Ascending aorta (tissue), 2 donors: Measurements from ENCODE around the gene MED27. TPM values are rescaled to one million over a fixed set of nuclear protein-coding genes. Genes with fewer than 3 reads are reported as not detected.

Experiments used
- DNase-seq, 2 donors: peaks; one replicate each; pipeline ENCODE4 v3.0.0-alpha.2; 2019; ENCODE audit warnings: low spot score in 2 of 2
- H3K27ac ChIP-seq, 2 donors: fragments of 200-600 bp; sonication (generic); one replicate each; pipeline ENCODE4 v1.5.1; 2016 to 2017; ENCODE audit warnings: mild to moderate bottlenecking in 1 of 2
- H3K27me3 ChIP-seq: fragments of 200-600 bp; sonication (generic); one replicate; pipeline ENCODE4 v1.5.1; 2017
- H3K36me3 ChIP-seq, 2 donors: fragments of 200-600 bp; sonication (generic); one replicate each; pipeline ENCODE4 v1.5.1; 2016
- H3K4me1 ChIP-seq, 2 donors: fragments of 200-600 bp; sonication (generic); one replicate each; pipeline ENCODE4 v1.5.1; 2016 to 2017; ENCODE audit warnings: mild to moderate bottlenecking in 1 of 2
- H3K4me3 ChIP-seq, 2 donors: fragments of 200-600 bp; sonication (generic); one replicate each; pipeline ENCODE4 v1.5.1; 2016 to 2017; ENCODE audit warnings: mild to moderate bottlenecking in 1 of 2
- H3K9me3 ChIP-seq, 2 donors: fragments of 200-600 bp; sonication (generic); one replicate each; pipeline ENCODE4 v1.5.1; 2016
- CTCF ChIP-seq, 3 experiments: fragments of 200-600 bp in 2 of 3; fragments of 450-650 bp in 1 of 3; sonication (generic) in 2 of 3; IDR thresholded peaks; one replicate each; pipeline ENCODE4 v1.5.1; 2016 to 2019; ENCODE audit warnings: antibody characterized with exemption in 3 of 3, mild to moderate bottlenecking in 1 of 3, moderate library complexity in 1 of 3
- intact Hi-C: fragments of 100-400 bp; cut with DNase I; formaldehyde crosslinking; loops from one replicate; pipeline ENCODE4 v1.15.1; 2023
- total RNA-seq: library from RNA; depleted of rRNA; stranded (reverse); fragments of >200 nt; gene quantifications from one replicate; pipeline ENCODE4 v1.1.0, GENCODE V29; 2016

MED27 gene
- total RNA-seq, 1 donor from 2014 or later, result 19.4 TPM

- TF ChIP-seq CTCF (IDR thresholded peaks at IDR 0.05), result no peak
- Histone ChIP-seq H3K4me3 (no peak overlapping the region), H3K4me1 (no peaks in the 10 kb centered on the region), H3K27ac (no peak overlapping the region), H3K27me3 (no peaks in the 10 kb centered on the region), H3K36me3 (peaks cover 0 to 16% of the 10 kb centered on the region in 2 donors), H3K9me3 (no peaks in the 10 kb centered on the region)
- intact Hi-C loops, result no loop called here
- no peak for DNase-seq
Measured at GRCh38 chr9:131936929-131937328, 142.7 kb downstream of the MED27 start.

- DNase-seq, result no peak
- intact Hi-C loops, result no loop called here
- H3K4me1 ChIP-seq, result no peaks in the 10 kb centered on the region
- no peak overlapping the region for H3K4me3 ChIP-seq
- H3K9me3 ChIP-seq, result no peaks in the 10 kb centered on the region
- H3K27ac ChIP-seq, result no peak overlapping the region
- H3K36me3 ChIP-seq, result peaks cover 0 to 16% of the 10 kb centered on the region in 2 donors
- no peaks in the 10 kb centered on the region for H3K27me3 ChIP-seq
- no peak for TF ChIP-seq CTCF (IDR thresholded peaks at IDR 0.05)
Measured at GRCh38 chr9:131934673-131935072, 145.0 kb downstream of the MED27 start.

GRCh38 chr9:131927091-131927490 is 152.6 kb downstream of the MED27 start:
- Histone ChIP-seq H3K27ac (no peak overlapping the region), H3K36me3 (no peaks in the 10 kb centered on the region), H3K4me1 (no peaks in the 10 kb centered on the region), H3K27me3 (no peaks in the 10 kb centered on the region), H3K4me3 (no peak overlapping the region), H3K9me3 (no peaks in the 10 kb centered on the region)
- TF ChIP-seq CTCF (IDR thresholded peaks at IDR 0.05), result no peak
- intact Hi-C loops, result no loop called here
- DNase-seq, result no peak

- H3K36me3 ChIP-seq, result no peaks in the 10 kb centered on the region
- no peaks in the 10 kb centered on the region for H3K4me1 ChIP-seq
- H3K27ac ChIP-seq, result no peak overlapping the region
- H3K4me3 ChIP-seq, result no peak overlapping the region
- no peak for DNase-seq
- no peak for TF ChIP-seq CTCF (IDR thresholded peaks at IDR 0.05)
- intact Hi-C loops, result no loop called here
- no peaks in the 10 kb centered on the region for H3K9me3 ChIP-seq
- H3K27me3 ChIP-seq, result no peaks in the 10 kb centered on the region
Measured at GRCh38 chr9:131926360-131926922, 153.2 kb downstream of the MED27 start.

GRCh38 chr9:131925677-131926177 is 153.9 kb downstream of the MED27 start:
- Histone ChIP-seq H3K4me3 (no peak overlapping the region), H3K9me3 (no peaks in the 10 kb centered on the region)
- intact Hi-C loops, result no loop called here

More at GRCh38 chr9:131925677-131926177, 153.9 kb downstream of the MED27 start:
- Histone ChIP-seq H3K36me3 (no peaks in the 10 kb centered on the region), H3K27me3 (no peaks in the 10 kb centered on the region), H3K27ac (no peak overlapping the region), H3K4me1 (no peaks in the 10 kb centered on the region)
- TF ChIP-seq CTCF (IDR thresholded peaks at IDR 0.05), result no peak
- no peak for DNase-seq
